Amygdala (tissue), 56 donors: ENCODE data around the gene SRGAP1.
"Not testable (repeated sequence)": the region's sequence is repeated elsewhere in the genome, so short reads cannot be mapped to it uniquely, and the experiment has no call there.

ENCODE experiments used
- DNase-seq, 56 donors: peaks; one replicate each; lab custom pipeline; 2025; lab: John Stamatoyannopoulos, UW

The SRGAP1 gene

GRCh38 chr12:64093689-64094088 is 249.2 kb downstream of the SRGAP1 start:
- no peak for DNase-seq

DNA sequence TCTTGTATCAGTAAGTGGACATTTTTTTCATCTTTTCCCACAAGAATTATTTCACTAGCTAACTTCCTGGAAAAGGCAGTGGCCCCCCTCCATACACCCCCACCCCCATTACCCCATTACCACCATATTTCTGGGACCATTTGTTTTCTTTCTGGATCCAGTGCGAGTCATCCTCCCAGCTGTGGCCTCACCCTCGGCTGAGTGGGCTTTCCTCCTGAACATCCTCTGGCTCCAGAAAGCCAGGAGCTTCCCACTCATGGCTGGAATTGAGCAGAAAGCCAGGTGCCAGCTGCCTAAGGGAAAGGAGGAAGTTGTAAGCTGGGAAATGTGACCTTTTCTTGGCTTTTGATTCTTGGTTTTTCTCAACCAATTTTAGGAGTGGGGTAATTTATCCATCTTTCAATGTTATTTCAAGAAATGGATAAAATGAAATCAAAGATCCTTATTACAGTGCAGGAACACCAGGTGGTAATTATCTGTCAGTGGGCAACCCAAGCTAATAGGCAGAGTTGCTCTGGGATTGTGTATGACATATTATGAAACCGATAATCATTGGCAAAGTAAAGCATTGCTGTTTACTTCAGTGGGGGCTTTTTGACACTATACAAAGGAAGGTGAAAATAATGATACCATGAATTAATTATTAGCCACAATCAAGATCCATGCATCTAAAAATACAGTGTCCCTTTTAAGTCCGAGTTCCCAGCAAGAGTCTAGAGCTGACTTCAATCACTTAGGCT is 253.0 kb downstream of the SRGAP1 start:
- no peak for DNase-seq

DNA sequence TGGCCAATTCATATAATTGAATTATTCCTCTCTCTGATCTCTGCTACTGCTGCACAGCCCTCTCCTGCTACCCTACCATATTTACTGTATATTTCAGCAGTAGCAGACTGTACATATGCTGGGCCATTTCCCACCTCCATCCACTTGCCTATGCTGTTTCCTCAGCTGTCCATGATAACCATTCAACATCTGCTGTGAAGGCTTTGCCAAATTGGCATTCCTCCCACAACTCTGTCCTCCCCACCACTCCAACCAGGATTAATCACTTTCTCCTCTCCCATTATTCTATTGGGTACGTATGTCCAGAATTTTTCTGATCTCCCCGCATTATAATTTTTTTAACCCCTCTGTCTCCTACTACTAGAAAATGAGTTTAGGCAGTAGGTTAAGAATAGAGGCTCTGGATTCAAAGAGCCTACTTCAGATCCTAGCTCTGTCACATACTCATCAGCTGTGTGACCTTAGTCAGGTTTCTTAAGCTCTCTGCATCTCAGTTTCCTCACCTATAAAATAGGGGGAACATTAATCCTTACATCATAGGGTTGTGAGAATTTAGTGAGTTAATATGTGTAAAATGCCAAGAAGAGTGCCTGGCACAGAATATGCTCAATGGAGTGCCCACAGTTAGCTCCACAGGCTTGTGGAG is 254.3 kb downstream of the SRGAP1 start:
- DNase-seq: peak in 6 of 56 donors; percentile 4 to 38 (median 13)

GRCh38 chr12:64099397-64099796 is 254.9 kb downstream of the SRGAP1 start:
- no peak for DNase-seq

DNA sequence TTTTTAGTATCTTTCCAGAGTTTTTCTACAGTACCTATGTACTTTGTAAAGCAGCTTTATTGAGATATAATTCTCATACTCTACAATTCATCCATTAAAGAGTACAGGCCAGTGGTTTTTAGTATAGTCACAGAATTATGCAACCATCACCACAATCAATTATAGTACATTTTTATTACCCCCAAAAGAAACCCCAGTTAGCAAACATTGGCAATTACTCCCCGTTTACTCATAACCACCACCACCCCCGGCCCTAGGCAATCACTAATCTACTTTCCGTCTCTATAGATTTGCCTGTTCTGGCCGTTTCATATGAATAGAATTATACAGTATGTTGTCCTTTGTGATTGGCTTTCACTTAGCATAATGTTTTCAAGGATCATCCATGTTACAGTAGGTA is 257.8 kb downstream of the SRGAP1 start:
- DNase-seq: no peak

- DNase-seq: no peak
These were observed 259.6 kb downstream of the SRGAP1 start for GRCh38 chr12:64103825-64104740.

GRCh38 chr12:64105026-64105425 is 260.5 kb downstream of the SRGAP1 start:
- DNase-seq: no peak

DNA sequence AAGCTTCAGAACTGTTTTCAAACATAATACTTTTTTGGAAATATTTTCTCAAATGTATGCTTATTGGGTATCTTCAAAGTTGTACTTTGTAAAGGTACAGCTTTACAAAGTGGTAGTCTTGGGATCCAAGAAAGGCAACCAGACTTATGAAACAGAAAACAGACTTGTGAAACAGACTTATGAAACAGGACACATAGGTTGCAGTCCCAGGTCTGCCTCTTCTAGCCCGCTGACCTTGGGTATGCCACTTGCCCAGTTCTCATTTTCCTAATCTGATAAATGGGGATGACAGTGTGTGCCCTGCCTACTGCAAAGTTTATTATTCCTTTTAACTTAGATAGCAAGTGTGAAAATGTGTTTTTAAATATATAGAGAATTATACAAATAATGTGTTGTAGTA is 263.3 kb downstream of the SRGAP1 start:
- DNase-seq: no peak

DNA sequence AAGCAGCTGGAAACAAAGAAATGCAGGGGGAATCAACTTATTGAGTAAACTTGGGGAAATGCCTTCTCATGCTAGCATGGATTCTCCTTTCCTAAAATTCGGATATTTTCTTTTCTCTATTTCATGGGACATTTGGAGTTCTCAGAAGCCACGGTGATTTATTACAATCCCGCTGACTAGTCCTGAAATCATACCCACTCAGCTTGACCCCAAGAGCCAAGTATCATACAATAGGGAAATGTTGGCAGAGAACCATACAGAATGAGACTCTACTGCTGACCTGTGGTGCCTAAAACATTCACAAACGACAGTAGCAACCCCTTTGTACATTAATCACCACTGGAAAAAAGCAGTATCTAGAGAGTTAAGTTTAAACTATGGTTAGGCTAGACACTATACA is 265.2 kb downstream of the SRGAP1 start:
- DNase-seq: no peak

GRCh38 chr12:64110864-64111263 is 266.4 kb downstream of the SRGAP1 start:
- DNase-seq: no peak

DNA sequence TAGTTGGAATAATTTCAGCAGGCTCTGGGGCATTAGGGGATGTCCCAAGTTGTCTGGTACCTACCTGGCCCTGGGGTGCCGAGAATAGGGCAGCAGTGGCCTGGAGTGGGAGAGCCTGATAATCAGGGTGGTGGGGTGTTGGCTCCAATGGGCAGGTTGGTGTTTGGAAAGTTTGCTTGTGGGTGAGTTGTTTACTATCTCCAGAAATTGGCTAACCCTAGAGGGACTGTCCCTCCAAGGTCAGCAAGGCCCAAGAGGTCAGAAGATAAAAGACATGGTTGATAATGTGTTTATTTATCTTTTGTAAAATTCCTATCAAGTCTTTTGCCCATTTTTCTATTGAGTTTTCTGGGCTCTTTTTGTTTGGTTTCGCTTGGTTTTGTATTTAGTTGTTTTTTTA is 272.5 kb downstream of the SRGAP1 start:
- no peak for DNase-seq

- DNase-seq: no peak
These were observed 276.1 kb downstream of the SRGAP1 start for GRCh38 chr12:64120568-64120967.

DNA sequence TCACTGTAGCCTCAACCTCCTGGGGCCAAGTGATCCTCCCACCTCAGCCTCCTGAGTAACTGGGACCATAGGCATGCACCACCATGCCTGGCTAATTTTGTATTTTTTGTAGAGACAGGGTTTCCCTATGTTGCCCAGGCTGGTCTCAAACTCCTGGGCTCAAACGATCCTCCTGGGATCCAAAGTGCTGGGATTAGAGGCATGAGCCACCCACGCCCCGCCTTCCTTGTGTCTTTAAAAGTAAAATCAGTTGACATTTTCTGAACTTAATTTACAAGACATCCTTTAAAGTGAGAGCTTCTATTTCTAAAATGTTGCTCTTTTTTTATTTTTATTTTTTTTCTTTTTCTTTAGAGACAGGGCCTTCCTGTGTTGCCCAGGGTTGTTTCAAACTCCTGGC is 276.6 kb downstream of the SRGAP1 start:
- DNase-seq: not testable (repeated sequence)

DNA sequence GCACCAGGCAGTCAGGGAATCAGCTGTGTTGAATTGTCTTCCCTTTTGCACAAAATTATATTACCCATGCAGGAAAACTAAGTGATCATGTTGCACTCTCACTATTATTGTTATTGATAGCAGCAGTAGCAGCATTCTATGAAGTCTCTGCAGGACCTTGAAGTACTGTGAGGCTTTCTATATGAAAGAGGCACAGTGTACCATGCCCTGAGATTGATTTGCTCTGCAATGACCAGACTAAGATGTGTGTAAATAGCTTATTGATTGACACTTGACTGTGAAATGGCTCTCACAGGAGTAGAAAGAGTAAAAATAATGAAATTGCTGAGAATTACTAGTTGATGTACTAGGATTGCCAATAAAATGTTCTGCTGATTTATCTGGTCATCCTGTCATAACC is 277.7 kb downstream of the SRGAP1 start:
- no peak for DNase-seq

DNA sequence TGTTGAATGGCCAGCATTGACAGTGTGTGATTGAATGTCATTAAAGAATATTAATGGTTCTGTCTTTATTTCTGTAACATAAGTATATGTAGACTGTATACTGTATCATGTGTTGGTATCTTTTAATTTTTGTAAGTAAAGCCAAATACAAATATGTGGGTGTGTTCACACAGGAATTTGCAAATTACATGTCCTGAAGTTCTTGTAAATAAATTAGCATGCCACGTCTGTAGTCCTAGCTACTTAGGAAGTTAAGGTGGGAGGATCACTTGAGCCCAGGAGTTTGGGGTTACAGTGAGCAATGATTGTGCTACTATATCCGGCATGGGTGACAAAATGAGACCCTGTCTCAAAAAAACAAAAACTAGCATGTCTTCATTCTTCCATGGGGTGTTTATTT is 278.5 kb downstream of the SRGAP1 start:
- DNase-seq: no peak

DNA sequence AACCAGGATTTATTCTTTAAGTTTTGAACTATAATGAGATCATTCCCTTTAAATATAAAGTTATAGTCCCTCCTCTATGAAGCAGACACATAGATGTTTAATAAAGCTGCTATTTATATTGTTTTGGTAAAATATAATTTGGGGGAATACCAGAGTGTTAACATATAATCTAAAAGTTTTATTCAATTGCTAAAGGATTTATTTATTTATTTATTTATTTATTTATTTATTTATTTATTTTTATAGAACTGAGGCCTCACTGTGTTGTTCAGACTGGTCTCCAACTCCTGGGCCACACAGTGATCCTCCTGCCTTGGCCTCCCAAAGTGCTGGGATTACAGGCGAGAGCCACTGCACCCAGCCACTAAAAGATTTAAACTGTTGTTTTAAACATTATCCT is 278.9 kb downstream of the SRGAP1 start:
- DNase-seq: no peak

GRCh38 chr12:64124511-64125197 is 280.2 kb downstream of the SRGAP1 start:
- no peak for DNase-seq

GRCh38 chr12:64125913-64126312 is 281.4 kb downstream of the SRGAP1 start:
- DNase-seq: peak in 1 of 56 donors; percentile 7

DNA sequence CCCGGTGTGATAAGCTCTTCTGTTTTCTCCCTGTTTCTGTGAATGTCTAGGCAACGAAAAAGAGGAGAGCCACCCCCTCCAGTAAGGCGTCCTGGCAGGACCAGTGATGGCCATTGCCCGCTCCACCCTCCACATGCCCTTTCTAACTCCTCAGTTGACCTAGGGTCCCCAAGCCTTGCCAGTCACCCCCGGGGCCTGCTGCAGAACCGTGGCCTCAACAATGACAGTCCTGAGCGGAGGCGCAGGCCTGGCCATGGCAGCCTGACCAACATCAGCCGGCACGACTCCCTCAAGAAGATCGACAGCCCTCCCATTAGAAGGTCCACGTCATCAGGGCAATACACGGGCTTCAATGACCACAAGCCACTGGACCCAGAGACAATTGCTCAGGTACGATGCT is 283.3 kb downstream of the SRGAP1 start:
- no peak for DNase-seq

GRCh38 chr12:64128366-64128765 is 283.9 kb downstream of the SRGAP1 start:
- DNase-seq: no peak

GRCh38 chr12:64130476-64130875 is 286.0 kb downstream of the SRGAP1 start:
- not testable (repeated sequence) for DNase-seq
